ENCODE data around the gene MGLL.

DNA sequence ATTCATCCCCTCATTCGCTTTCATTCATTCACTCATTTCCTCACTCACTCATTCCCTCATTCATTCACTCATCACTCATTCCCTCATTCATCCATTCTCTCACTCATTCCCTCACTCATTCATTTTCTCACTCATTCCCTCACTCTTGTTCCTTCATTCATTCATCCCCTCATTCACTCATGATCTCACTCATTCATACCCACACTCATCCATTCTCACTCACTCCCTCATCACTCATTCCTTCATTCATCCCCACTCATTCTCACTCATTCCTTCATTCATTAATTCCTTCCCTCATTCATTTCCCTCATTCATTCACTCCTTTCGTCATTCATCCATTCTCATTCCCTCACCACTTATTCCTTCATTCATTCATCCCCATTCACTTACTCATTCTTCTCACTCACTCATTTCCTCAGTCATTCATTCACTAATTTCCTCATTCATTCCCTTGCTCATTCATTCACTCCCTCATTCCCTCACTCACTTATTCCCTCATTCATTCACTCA lies 135.0 kb downstream of the MGLL start:
- TF ChIP-seq, protein P1, sequence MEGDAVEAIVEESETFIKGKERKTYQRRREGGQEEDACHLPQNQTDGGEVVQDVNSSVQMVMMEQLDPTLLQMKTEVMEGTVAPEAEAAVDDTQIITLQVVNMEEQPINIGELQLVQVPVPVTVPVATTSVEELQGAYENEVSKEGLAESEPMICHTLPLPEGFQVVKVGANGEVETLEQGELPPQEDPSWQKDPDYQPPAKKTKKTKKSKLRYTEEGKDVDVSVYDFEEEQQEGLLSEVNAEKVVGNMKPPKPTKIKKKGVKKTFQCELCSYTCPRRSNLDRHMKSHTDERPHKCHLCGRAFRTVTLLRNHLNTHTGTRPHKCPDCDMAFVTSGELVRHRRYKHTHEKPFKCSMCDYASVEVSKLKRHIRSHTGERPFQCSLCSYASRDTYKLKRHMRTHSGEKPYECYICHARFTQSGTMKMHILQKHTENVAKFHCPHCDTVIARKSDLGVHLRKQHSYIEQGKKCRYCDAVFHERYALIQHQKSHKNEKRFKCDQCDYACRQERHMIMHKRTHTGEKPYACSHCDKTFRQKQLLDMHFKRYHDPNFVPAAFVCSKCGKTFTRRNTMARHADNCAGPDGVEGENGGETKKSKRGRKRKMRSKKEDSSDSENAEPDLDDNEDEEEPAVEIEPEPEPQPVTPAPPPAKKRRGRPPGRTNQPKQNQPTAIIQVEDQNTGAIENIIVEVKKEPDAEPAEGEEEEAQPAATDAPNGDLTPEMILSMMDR (IDR thresholded peaks at IDR 0.05), result no peak
- TF ChIP-seq EP300 (IDR thresholded peaks at IDR 0.05), result no peak
- no peak for TF ChIP-seq POLR2A (IDR thresholded peaks at IDR 0.05)
